Thyroid gland (tissue), 4 donors: ENCODE data around the gene FOXP1.

Source experiments
- CTCF ChIP-seq, 6 experiments: fragments of 200-600 bp in 3 of 6; fragments of 450-650 bp in 3 of 6; sonication (generic) in 3 of 6; IDR thresholded peaks; one replicate each; pipeline ENCODE4 v1.5.1; 2016 to 2019; ENCODE audit warnings: antibody characterized with exemption in 6 of 6, mild to moderate bottlenecking in 2 of 6, inconsistent platforms in 1 of 6, moderate library complexity in 1 of 6
- POLR2A ChIP-seq, 2 donors: fragments of 450-650 bp; IDR thresholded peaks; one replicate each; pipeline ENCODE4 v1.6.1; 2017; ENCODE audit warnings: antibody characterized with exemption in 2 of 2, mild to moderate bottlenecking in 2 of 2, moderate library complexity in 1 of 2

GRCh38 chr3:71456156-71456555 lies 127.4 kb downstream of the FOXP1 start:
- no peak for TF ChIP-seq CTCF (IDR thresholded peaks at IDR 0.05)
- no peak for TF ChIP-seq POLR2A (IDR thresholded peaks at IDR 0.05)
